CD4-positive, alpha-beta T cell treated with Interleukin-15 for 4 hours (primary cell): ENCODE results near the gene CD44.
A peak's percentile ranks its signal among the peaks of the same experiment; 100 is the strongest.

Experiments used
- DNase-seq: peaks from one replicate; pipeline ENCODE4 v3.0.0-alpha.2; 2020; ENCODE audit warnings: low spot score

CD44 gene

DNA sequence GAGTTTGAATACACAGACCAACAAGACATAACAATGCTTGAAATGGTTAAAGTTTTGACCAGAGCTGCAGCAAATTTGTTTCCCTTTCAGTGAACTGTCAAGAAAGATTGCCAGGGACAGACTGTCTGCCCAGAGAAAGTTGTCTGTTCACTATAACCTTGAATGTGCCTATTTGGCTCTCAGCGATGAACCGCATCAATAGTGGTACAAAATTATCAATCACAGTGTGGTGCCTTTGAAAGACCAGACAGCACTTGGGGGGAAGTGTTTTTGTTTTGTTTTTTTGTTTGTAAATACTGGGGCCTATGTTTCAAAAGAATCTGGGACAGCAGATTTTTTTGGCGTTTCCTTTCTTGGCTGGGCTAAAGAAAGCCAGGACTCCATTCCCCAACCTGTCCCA is 123.1 kb downstream of the CD44 start:
- no peak for DNase-seq

DNA sequence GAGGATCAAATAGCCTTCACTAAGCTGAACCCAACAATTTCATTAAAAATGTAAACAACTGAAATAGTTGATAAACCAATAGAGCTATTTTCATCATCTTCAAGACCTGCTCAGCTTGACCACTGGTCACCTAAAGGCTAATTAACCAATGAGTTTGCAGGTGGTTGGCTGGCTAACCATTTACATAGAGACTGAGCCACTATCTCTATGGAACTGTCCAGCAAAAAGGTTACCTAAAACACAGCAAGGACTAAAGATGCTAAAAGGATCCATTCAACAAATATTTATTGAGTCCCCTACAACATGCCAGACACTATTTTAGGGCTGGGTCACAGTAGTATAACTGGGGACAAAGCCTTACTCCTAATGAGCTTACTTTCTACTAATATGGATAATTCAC is 123.8 kb downstream of the CD44 start:
- no peak for DNase-seq

DNA sequence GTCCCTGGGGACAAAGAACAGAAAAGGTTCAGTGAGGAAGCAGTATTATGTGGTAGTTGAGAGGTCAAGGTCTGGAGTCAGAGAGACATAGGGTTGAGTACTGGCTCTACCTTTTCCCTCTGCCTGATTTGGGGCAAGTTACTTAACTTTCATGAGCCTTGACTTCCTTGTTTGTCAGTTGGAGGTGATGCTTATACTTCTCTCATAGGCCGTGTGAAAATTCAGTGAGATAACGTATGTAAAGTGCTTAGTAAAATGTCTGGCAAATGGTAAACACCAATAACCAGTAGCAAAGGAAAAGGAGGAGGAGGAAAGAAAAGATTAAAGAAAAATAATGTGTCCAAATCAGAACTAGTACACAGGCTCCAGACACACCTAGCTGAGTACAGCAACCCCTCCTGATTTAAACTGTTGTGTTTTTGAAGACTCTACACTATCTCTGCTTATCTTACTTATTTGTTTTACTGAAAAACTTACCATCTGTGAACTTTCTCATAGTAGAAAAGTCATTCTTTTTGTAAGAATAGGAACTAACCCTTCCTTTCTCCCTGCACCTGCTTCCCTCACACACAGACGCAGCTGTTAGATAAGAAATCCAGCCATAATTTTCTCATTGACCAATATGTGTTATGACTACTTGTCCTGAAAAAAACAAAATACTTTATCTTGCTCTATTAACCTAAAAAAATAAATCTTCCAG is 126.9 kb downstream of the CD44 start:
- no peak for DNase-seq

DNA sequence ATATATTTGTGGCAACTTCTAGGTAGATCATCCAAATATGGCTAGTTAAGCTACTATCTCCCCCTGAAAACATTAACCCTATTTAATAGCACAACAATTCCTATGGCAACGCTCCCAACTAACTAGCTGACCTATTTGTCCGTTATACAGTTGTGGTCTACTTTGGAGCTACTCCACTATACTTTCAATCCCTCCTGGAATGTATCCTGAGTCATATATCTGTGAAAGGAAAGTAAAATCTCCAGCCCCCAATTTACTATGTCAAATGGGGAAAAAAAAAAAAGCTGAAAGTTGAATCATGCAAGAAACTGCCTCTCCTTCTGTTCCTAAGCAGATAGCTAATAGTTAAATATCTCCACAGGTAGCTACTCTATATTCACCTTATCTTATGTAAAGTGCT is 128.5 kb downstream of the CD44 start:
- no peak for DNase-seq

DNA sequence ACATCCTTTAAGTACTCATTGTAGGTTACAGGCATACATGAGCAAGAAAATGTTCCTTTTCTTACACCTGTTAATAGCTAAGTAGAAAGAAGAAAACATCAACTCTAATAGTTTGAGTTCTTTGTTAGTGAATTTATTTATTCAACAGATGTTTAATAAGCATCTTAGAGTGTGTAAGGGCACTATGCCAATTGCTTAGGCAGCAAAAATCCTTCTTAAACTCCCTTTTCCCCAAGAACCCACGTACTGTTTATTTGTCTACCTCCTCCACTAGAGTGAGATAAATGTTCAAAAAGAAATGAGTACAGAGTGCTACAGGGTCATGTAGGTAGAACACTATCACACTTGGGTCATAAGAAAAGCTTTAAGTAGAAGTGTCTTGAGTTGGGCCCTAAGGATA is 131.4 kb downstream of the CD44 start:
- no peak for DNase-seq

DNA sequence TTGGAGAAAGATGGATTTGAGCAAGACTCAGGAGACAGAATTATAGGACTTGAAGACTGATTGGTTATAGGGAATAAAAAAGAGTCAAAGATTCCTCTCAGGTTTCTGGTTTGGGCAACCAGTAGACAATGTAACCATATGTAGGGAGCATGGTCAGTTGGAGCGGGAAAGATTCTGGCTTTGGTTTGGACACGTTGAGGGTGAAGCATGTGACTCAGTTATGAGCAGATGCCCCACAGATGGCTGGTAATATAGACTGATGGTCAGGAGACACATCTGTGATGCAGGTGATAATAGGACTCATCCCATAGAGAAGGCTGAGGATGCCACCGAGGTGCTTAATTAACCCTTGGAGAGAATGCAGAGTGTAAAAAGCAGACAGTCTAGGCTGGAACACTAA is 132.1 kb downstream of the CD44 start:
- DNase-seq, result no peak

DNA sequence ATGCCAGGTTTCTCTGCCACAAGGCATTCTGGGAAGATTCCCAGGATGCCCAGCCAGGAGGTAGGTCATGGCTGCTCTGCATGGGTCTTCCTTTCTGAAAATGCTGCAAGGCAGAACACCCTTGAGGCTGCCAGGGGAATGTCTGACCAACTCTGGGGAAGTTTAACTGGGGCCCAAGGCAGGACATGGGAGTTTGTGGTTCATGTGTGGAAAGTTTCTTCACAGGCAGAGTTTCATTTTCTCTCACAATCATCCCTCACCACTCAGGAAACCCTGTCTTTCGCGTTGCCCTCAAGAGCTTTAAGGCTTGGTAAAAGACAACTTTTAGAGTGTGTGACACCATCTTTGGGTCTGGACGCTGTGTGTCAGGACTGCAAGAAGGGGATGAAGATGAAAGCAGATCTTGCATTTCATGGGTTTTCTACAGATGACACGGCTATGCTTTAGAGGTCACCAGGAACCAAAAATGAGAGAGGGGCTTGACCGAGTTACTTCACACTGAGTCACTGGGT is 133.5 kb downstream of the CD44 start:
- DNase-seq, result peak; percentile 43

GRCh38 chr11:35274909-35275785 is 136.2 kb downstream of the CD44 start:
- DNase-seq, result no peak

- no peak for DNase-seq
Observed at GRCh38 chr11:35275786-35276170, 136.8 kb downstream of the CD44 start.

- DNase-seq, result no peak
Observed at GRCh38 chr11:35276396-35277145, 137.6 kb downstream of the CD44 start.

GRCh38 chr11:35277827-35278226 is 138.9 kb downstream of the CD44 start:
- DNase-seq, result no peak

GRCh38 chr11:35280727-35281126 is 141.8 kb downstream of the CD44 start:
- no peak for DNase-seq

DNA sequence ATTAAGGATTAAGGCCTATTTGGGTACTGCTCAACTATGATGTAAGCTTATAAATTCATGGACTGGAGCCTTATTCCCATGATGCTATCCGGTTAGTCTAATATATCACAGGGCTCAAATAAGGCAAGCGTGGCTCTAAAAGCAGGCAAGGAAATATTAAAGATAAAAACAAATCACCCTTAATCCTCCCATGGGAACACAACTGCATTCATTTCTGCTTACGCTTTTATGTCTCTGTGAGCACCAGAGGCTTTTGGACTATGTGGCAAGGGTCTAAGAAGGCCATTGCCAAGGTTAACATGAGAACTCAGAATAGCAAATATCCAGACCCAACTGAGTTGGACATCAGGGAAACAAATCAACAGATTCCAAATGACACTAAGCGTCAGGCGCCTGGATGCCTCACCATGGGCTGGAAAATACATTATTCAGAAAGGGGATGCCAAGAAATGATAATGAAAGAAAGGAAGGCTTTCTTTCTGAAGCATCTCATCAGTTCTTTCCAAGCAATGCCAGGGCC is 142.3 kb downstream of the CD44 start:
- DNase-seq, result no peak
